H9 (cell line): ENCODE measurements around the gene C1orf105. TPM values are rescaled to one million over a fixed set of nuclear protein-coding genes. Genes with fewer than 3 reads are reported as not detected.

ENCODE experiments used
- DNase-seq: peaks from one replicate; pipeline ENCODE4 v3.0.0-alpha.2; 2017
- H2AFZ ChIP-seq: one replicate; pipeline ENCODE4 v1.6.1; 2013; ENCODE audit warnings: mild to moderate bottlenecking, low read length, control low read depth, moderate library complexity
- H2AK5ac ChIP-seq: 2 replicates; pipeline ENCODE4 v1.6.1; 2013; ENCODE audit warnings: low read length, control low read depth, mixed read lengths; ENCODE audit not compliant: insufficient read length
- H2BK120ac ChIP-seq: one replicate; pipeline ENCODE4 v1.6.1; 2013; ENCODE audit warnings: low read depth, mild to moderate bottlenecking, low read length, control low read depth, inconsistent platforms; ENCODE audit not compliant: poor library complexity, severe bottlenecking
- H2BK12ac ChIP-seq: 2 replicates; pipeline ENCODE4 v1.6.1; 2013; ENCODE audit warnings: low read length, control low read depth, mixed read lengths, low read depth; ENCODE audit not compliant: insufficient read length
- H2BK15ac ChIP-seq: 2 replicates; pipeline ENCODE4 v1.6.1; 2013; ENCODE audit warnings: low read depth, low read length, control low read depth
- H2BK20ac ChIP-seq: one replicate; pipeline ENCODE4 v1.6.1; 2013; ENCODE audit warnings: low read depth, mild to moderate bottlenecking, low read length, control low read depth, inconsistent platforms; ENCODE audit not compliant: poor library complexity, severe bottlenecking
- H2BK5ac ChIP-seq: 2 replicates; pipeline ENCODE4 v1.6.1; 2013; ENCODE audit warnings: low read length, control low read depth, mixed read lengths; ENCODE audit not compliant: insufficient read length
- H3K14ac ChIP-seq: 2 replicates; pipeline ENCODE4 v1.6.1; 2013; ENCODE audit warnings: low read length, control low read depth; ENCODE audit not compliant: insufficient read depth
- H3K18ac ChIP-seq: 2 replicates; pipeline ENCODE4 v1.6.1; 2013; ENCODE audit warnings: low read depth, mild to moderate bottlenecking, mixed read lengths, low read length, control low read depth; ENCODE audit not compliant: insufficient read length
- H3K23ac ChIP-seq: 2 replicates; pipeline ENCODE4 v1.6.1; 2013; ENCODE audit warnings: low read length, control low read depth, mixed read lengths, low read depth; ENCODE audit not compliant: insufficient read length
- H3K23me2 ChIP-seq: 2 replicates; pipeline ENCODE4 v1.6.1; 2013; ENCODE audit warnings: low read depth, mild to moderate bottlenecking, mixed read lengths, low read length, control low read depth; ENCODE audit not compliant: insufficient read length, poor library complexity, severe bottlenecking
- H3K27ac ChIP-seq: 2 replicates; pipeline ENCODE4 v1.5.1; 2013; ENCODE audit warnings: low read length, control low read depth, mixed read lengths, low read depth; ENCODE audit not compliant: insufficient read length
- H3K27me3 ChIP-seq: 2 replicates; pipeline ENCODE4 v1.6.1; 2013; ENCODE audit warnings: low read length, control low read depth, inconsistent platforms; ENCODE audit not compliant: insufficient read depth
- H3K4ac ChIP-seq: 2 replicates; pipeline ENCODE4 v1.6.1; 2013; ENCODE audit warnings: low read depth, mild to moderate bottlenecking, control low read depth, inconsistent platforms, low read length, moderate library complexity
- H3K4me1 ChIP-seq: 2 replicates; pipeline ENCODE4 v1.6.1; 2013; ENCODE audit warnings: low read length, control low read depth, inconsistent platforms; ENCODE audit not compliant: insufficient read depth
- H3K4me2 ChIP-seq: 2 replicates; pipeline ENCODE4 v1.6.1; 2013; ENCODE audit warnings: low read length, control low read depth, mixed read lengths; ENCODE audit not compliant: insufficient read length, insufficient read depth
- H3K56ac ChIP-seq: 2 replicates; pipeline ENCODE4 v1.6.1; 2013; ENCODE audit warnings: low read depth, mild to moderate bottlenecking, mixed read lengths, low read length, control low read depth; ENCODE audit not compliant: insufficient read length
- H3K79me1 ChIP-seq: 2 replicates; pipeline ENCODE4 v1.6.1; 2013; ENCODE audit warnings: low read depth, mild to moderate bottlenecking, moderate library complexity, low read length, control low read depth, inconsistent platforms; ENCODE audit not compliant: insufficient read depth, poor library complexity, severe bottlenecking
- H3K79me2 ChIP-seq: 2 replicates; pipeline ENCODE4 v1.6.1; 2013; ENCODE audit warnings: low read length, control low read depth, inconsistent platforms; ENCODE audit not compliant: insufficient read depth
- H3K9ac ChIP-seq: 2 replicates; pipeline ENCODE4 v1.6.1; 2013; ENCODE audit warnings: low read length, control low read depth, mixed read lengths; ENCODE audit not compliant: insufficient read length; ENCODE audit errors: extremely low read depth
- H3K9me3 ChIP-seq: one replicate; pipeline ENCODE4 v1.6.1; 2013; ENCODE audit warnings: low read depth, low read length, inconsistent platforms; ENCODE audit not compliant: control insufficient read depth
- H3T11ph ChIP-seq: one replicate; pipeline ENCODE4 v1.6.1; 2013; ENCODE audit warnings: mild to moderate bottlenecking, low read length, control low read depth, inconsistent platforms
- H4K20me1 ChIP-seq: one replicate; pipeline ENCODE4 v1.6.1; 2013; ENCODE audit not compliant: control insufficient read depth, insufficient read length, insufficient read depth
- H4K5ac ChIP-seq: 2 replicates; pipeline ENCODE4 v1.6.1; 2013; ENCODE audit warnings: low read depth, mild to moderate bottlenecking, mixed read lengths, low read length, control low read depth; ENCODE audit not compliant: insufficient read length
- H4K8ac ChIP-seq: replicated peaks from 2 replicates; pipeline ENCODE4 v1.6.1; 2013; ENCODE audit warnings: low read length, control low read depth, mixed read lengths, low read depth; ENCODE audit not compliant: insufficient read length
- H4K91ac ChIP-seq: 2 replicates; pipeline ENCODE4 v1.6.1; 2013; ENCODE audit warnings: low read depth, mild to moderate bottlenecking, moderate library complexity, mixed read lengths, low read length, control low read depth; ENCODE audit not compliant: insufficient read length
- H3K27ac Mint-ChIP-seq, 3 experiments: 2 replicates in 2 of 3; 3 replicates in 1 of 3; pipeline ENCODE4 v1.8.0; 2020 to 2021; ENCODE audit warnings: mixed read lengths in 3 of 3, mild to moderate bottlenecking in 1 of 3, moderate library complexity in 1 of 3
- H3K27me3 Mint-ChIP-seq: 2 replicates; pipeline ENCODE4 v1.8.0; 2021; ENCODE audit warnings: low read depth, mild to moderate bottlenecking, moderate library complexity, mixed read lengths
- H3K36me3 Mint-ChIP-seq, 3 experiments: 2 replicates in 2 of 3; 3 replicates in 1 of 3; pipeline ENCODE4 v1.8.0; 2020 to 2021; ENCODE audit warnings: low read depth in 3 of 3, mixed read lengths in 3 of 3; ENCODE audit not compliant: insufficient read depth in 1 of 3
- H3K4me1 Mint-ChIP-seq, 2 experiments: 2 replicates each; pipeline ENCODE4 v1.8.0; 2020; ENCODE audit warnings: mixed read lengths in 2 of 2
- H3K4me3 Mint-ChIP-seq, 2 experiments: 2 replicates in 1 of 2; 3 replicates in 1 of 2; pipeline ENCODE4 v1.8.0; 2020 to 2021; ENCODE audit warnings: mild to moderate bottlenecking in 2 of 2, mixed read lengths in 2 of 2, moderate library complexity in 1 of 2
- H3K9me3 Mint-ChIP-seq, 2 experiments: 2 replicates in 1 of 2; 3 replicates in 1 of 2; pipeline ENCODE4 v1.8.0; 2020; ENCODE audit warnings: mild to moderate bottlenecking in 2 of 2, mixed read lengths in 2 of 2, moderate library complexity in 1 of 2
- CTCF ChIP-seq: fragments of 200-600 bp; sonication (generic); conservative IDR thresholded peaks from 3 replicates; pipeline ENCODE4 v1.8.0; 2021; ENCODE audit warnings: antibody characterized with exemption, mild to moderate bottlenecking
- WGBS: extraction: QIAGEN DNeasy Blood & Tissue Kit; methylation state at CpG from one replicate; pipeline ENCODE4 v1.1.7; 2013; ENCODE audit warnings: missing lambda C conversion rate, low lambda C conversion rate, mixed read lengths; ENCODE audit not compliant: insufficient read length; ENCODE audit errors: extremely low coverage; 5-methylcytosine and 5-hydroxymethylcytosine counted together
- total RNA-seq: library from RNA; stranded (reverse); gene quantifications from 2 replicates; pipeline ENCODE4 v1.2.1, GENCODE V29; 2021

The C1orf105 gene
- total RNA-seq, 1 experiment from 2014 or later, result not detected

GRCh38 chr1:172465617-172466016, 45.1 kb downstream of the C1orf105 start:
- Histone ChIP-seq H3K4ac (no peak overlapping the region), H3K79me2 (no peaks in the 10 kb centered on the region), H3K56ac (no peak overlapping the region), H3K27me3 (no peaks in the 10 kb centered on the region), H3K27ac (no peak overlapping the region), H2AFZ (no peak overlapping the region), H2BK15ac (no peak overlapping the region), H4K5ac (no peak overlapping the region), H4K91ac (no peak overlapping the region), H2BK5ac (no peak overlapping the region), H3K14ac (no peak overlapping the region), H4K8ac (no peak overlapping the region), H2BK12ac (no peak overlapping the region), H2BK20ac (no peak overlapping the region), H2BK120ac (no peak overlapping the region), H3K23ac (no peak overlapping the region), H2AK5ac (no peak overlapping the region), H4K20me1 (no peaks in the 10 kb centered on the region), H3K9me3 (no peaks in the 10 kb centered on the region), H3K4me1 (no peaks in the 10 kb centered on the region; the same call in 1 of the 2 replicates), H3T11ph (no peak overlapping the region), H3K9ac (no peak overlapping the region), H3K23me2 (no peaks in the 10 kb centered on the region), H3K18ac (no peak overlapping the region), H3K4me2 (no peak overlapping the region), H3K79me1 (no peaks in the 10 kb centered on the region)
- no peak for TF ChIP-seq CTCF
- no CpG with 5 or more reads among the region's 1 CpG for WGBS
- Mint-ChIP-seq H3K27me3 (no peaks in the 10 kb centered on the region), H3K4me3 (no peak overlapping the region), H3K36me3 (no peaks in the 10 kb centered on the region), H3K27ac (peak overlapping the region in 1 of 3 experiments; percentile 6; a peak in 1 of 7 replicates), H3K4me1 (peaks cover 10 to 11% of the 10 kb centered on the region in 2 experiments), H3K9me3 (no peaks in the 10 kb centered on the region)
- DNase-seq, result no peak
